T-helper 22 cell (primary cell): ENCODE data around the gene NGEF.
"Not testable (repeated sequence)": the region's sequence is repeated elsewhere in the genome, so short reads cannot be mapped to it uniquely, and the experiment has no call there.

Source experiments
- DNase-seq: peaks from one replicate; pipeline ENCODE4 v3.0.0-alpha.2; 2020; ENCODE audit warnings: low read depth

NGEF gene

GRCh38 chr2:233013027-233013461 is at the start of gene NGEF:
Gene NGEF (minus strand): TSS chr2:233013256. CDS start chr2:232974890, 38,366 bp downstream.
- DNase-seq = no peak

- DNase-seq = no peak
These were observed 49.4 kb upstream of the NGEF start for GRCh38 chr2:233062451-233062850.

- no peak for DNase-seq
These were observed 48.8 kb upstream of the NGEF start for GRCh38 chr2:233061591-233062450.

GRCh38 chr2:233060980-233061590 is 48.0 kb upstream of the NGEF start:
- no peak for DNase-seq

GRCh38 chr2:233060501-233060979 is 47.5 kb upstream of the NGEF start:
- no peak for DNase-seq

GRCh38 chr2:233059797-233060500 is 46.9 kb upstream of the NGEF start, which contains the start of gene INPP5D:
Gene INPP5D (plus strand): TSS chr2:233060342. CDS start chr2:233060479, 137 bp downstream.
- DNase-seq = peak; percentile 65

GRCh38 chr2:233059547-233059796 is 46.4 kb upstream of the NGEF start:
- no peak for DNase-seq

- DNase-seq = no peak
These were observed 45.9 kb upstream of the NGEF start for GRCh38 chr2:233058717-233059546.

GRCh38 chr2:233056961-233057605 is 44.0 kb upstream of the NGEF start:
- no peak for DNase-seq

- no peak for DNase-seq
These were observed 42.3 kb upstream of the NGEF start for GRCh38 chr2:233055362-233055761.

GRCh38 chr2:233053928-233054784 is 41.1 kb upstream of the NGEF start:
- DNase-seq = peak; percentile 29

- not testable (repeated sequence) for DNase-seq
These were observed 39.5 kb upstream of the NGEF start for GRCh38 chr2:233052517-233052916.

- DNase-seq = no peak
These were observed 38.4 kb upstream of the NGEF start for GRCh38 chr2:233051241-233052149.

- DNase-seq = no peak
These were observed 36.2 kb upstream of the NGEF start for GRCh38 chr2:233049194-233049761.

GRCh38 chr2:233048569-233049193 is 35.6 kb upstream of the NGEF start:
- no peak for DNase-seq

- no peak for DNase-seq
These were observed 34.6 kb upstream of the NGEF start for GRCh38 chr2:233047667-233048066.

- DNase-seq = no peak
These were observed 34.1 kb upstream of the NGEF start for GRCh38 chr2:233047206-233047605.

GRCh38 chr2:233044974-233045605 is 32.0 kb upstream of the NGEF start:
- no peak for DNase-seq
